SK-N-SH (cell line): ENCODE data around the gene MRPL9.

Experiments
- ELF1 ChIP-seq: IDR thresholded peaks from 2 replicates; pipeline ENCODE4 v1.4.0; 2012
- EZH2phosphoT487 ChIP-seq: fragments of 200-600 bp; sonication (generic); IDR thresholded peaks from 2 replicates; pipeline ENCODE4 v1.6.1; 2017; ENCODE audit warnings: low read depth, mixed run types, mild to moderate bottlenecking, antibody characterized with exemption, moderate library complexity, borderline replicate concordance
- FOSL2 ChIP-seq: IDR thresholded peaks from 2 replicates; pipeline ENCODE4 v1.4.0; 2012; ENCODE audit warnings: low read depth, mild to moderate bottlenecking, moderate library complexity, borderline replicate concordance
- FOXJ3 ChIP-seq: sonication (generic); formaldehyde crosslinking; IDR thresholded peaks from 2 replicates; pipeline ENCODE4 v1.5.1; 2020; ENCODE audit warnings: mild to moderate bottlenecking, missing genetic modification reagents
- POLR2AphosphoS5 ChIP-seq: IDR thresholded peaks from 2 replicates; pipeline ENCODE4 v1.6.1; 2012; ENCODE audit warnings: low read depth, low read length
- RAD21 ChIP-seq: IDR thresholded peaks from 2 replicates; pipeline ENCODE4 v1.6.1; 2012; ENCODE audit warnings: mild to moderate bottlenecking, low read length
- RFX5 ChIP-seq: IDR thresholded peaks from 2 replicates; pipeline ENCODE4 v1.6.1; 2012; ENCODE audit warnings: mild to moderate bottlenecking, improper control_type of control experiment, low read length
- TAF1 ChIP-seq: IDR thresholded peaks from 2 replicates; pipeline ENCODE4 v1.6.1; 2012; ENCODE audit warnings: low read depth, mild to moderate bottlenecking, low read length, moderate library complexity, borderline replicate concordance
- YY1 ChIP-seq: IDR thresholded peaks from 2 replicates; pipeline ENCODE4 v1.4.0; 2012; ENCODE audit warnings: low read depth, mild to moderate bottlenecking
- TF ChIP-seq, protein P1 (sequence below): fragments of 200-600 bp; sonication (generic); IDR thresholded peaks from 2 replicates; pipeline ENCODE4 v1.6.1; 2017; ENCODE audit warnings: antibody characterized with exemption, mild to moderate bottlenecking, moderate library complexity
- TF ChIP-seq, protein P2 (sequence below): fragments of 150-350 bp; IDR thresholded peaks from 2 replicates; pipeline ENCODE4 v1.6.1; 2017; ENCODE audit warnings: antibody characterized with exemption, low read length, low read depth, borderline replicate concordance
- TF ChIP-seq, protein P3 (sequence below): IDR thresholded peaks from 2 replicates; pipeline ENCODE4; 2012
- TF ChIP-seq, protein P4 (sequence below): IDR thresholded peaks from 2 replicates; pipeline ENCODE4 v1.4.0; 2012; ENCODE audit warnings: low read depth
- TF ChIP-seq, protein P5 (sequence below): IDR thresholded peaks from 2 replicates; pipeline ENCODE4 v1.4.0; 2012; ENCODE audit warnings: low read depth, borderline replicate concordance

DNA sequence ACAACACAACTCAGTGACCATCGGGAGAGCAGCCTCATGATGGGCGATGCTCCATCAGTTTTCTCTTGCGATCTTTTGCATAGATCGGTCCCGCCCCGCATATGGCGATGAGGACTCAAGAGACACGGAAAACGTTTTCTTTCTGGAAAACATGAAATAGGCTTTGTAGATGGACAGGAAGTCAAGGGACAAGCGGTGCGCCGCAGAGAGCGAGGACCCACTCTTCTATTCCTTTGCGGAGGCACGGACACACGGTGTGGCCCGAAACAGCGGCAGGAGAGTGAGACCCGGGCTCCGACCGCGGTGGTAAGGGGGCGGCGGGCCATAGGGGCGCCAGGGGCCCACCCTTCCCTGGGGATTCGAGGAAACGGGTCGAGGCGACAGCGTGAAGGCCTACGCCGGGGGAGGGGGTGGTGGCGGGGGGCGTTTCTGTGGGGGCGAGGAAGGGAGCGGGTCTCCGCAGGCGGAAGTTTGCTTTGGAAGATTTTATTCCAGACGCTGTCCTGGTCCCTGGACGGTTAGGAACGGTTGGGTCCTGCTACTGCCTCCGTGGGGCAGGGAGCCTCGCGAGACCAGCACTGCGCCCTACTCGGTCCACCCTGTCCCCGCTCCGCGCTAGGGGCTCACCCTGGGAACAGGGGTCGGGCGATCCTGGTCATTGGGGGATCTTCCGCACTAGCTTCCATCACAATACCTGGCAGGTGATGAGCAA, 27.8 kb upstream of the MRPL9 start:
- TF ChIP-seq, protein P1, sequence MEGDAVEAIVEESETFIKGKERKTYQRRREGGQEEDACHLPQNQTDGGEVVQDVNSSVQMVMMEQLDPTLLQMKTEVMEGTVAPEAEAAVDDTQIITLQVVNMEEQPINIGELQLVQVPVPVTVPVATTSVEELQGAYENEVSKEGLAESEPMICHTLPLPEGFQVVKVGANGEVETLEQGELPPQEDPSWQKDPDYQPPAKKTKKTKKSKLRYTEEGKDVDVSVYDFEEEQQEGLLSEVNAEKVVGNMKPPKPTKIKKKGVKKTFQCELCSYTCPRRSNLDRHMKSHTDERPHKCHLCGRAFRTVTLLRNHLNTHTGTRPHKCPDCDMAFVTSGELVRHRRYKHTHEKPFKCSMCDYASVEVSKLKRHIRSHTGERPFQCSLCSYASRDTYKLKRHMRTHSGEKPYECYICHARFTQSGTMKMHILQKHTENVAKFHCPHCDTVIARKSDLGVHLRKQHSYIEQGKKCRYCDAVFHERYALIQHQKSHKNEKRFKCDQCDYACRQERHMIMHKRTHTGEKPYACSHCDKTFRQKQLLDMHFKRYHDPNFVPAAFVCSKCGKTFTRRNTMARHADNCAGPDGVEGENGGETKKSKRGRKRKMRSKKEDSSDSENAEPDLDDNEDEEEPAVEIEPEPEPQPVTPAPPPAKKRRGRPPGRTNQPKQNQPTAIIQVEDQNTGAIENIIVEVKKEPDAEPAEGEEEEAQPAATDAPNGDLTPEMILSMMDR, result no peak
- TF ChIP-seq FOXJ3 (CRISPR knock-in tag), result no peak
- TF ChIP-seq POLR2AphosphoS5, result no peak
- TF ChIP-seq EZH2phosphoT487, result no peak
- TF ChIP-seq TAF1, result no peak
- TF ChIP-seq RFX5, result no peak
- TF ChIP-seq, protein P2, sequence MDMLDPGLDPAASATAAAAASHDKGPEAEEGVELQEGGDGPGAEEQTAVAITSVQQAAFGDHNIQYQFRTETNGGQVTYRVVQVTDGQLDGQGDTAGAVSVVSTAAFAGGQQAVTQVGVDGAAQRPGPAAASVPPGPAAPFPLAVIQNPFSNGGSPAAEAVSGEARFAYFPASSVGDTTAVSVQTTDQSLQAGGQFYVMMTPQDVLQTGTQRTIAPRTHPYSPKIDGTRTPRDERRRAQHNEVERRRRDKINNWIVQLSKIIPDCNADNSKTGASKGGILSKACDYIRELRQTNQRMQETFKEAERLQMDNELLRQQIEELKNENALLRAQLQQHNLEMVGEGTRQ, result no peak
- no peak for TF ChIP-seq YY1
- TF ChIP-seq, protein P3, sequence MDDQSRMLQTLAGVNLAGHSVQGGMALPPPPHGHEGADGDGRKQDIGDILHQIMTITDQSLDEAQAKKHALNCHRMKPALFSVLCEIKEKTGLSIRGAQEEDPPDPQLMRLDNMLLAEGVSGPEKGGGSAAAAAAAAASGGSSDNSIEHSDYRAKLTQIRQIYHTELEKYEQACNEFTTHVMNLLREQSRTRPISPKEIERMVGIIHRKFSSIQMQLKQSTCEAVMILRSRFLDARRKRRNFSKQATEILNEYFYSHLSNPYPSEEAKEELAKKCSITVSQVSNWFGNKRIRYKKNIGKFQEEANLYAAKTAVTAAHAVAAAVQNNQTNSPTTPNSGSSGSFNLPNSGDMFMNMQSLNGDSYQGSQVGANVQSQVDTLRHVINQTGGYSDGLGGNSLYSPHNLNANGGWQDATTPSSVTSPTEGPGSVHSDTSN, result no peak
- TF ChIP-seq ELF1, result no peak
- no peak for TF ChIP-seq FOSL2
- TF ChIP-seq, protein P4, sequence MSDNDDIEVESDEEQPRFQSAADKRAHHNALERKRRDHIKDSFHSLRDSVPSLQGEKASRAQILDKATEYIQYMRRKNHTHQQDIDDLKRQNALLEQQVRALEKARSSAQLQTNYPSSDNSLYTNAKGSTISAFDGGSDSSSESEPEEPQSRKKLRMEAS, result no peak
- TF ChIP-seq, protein P5, sequence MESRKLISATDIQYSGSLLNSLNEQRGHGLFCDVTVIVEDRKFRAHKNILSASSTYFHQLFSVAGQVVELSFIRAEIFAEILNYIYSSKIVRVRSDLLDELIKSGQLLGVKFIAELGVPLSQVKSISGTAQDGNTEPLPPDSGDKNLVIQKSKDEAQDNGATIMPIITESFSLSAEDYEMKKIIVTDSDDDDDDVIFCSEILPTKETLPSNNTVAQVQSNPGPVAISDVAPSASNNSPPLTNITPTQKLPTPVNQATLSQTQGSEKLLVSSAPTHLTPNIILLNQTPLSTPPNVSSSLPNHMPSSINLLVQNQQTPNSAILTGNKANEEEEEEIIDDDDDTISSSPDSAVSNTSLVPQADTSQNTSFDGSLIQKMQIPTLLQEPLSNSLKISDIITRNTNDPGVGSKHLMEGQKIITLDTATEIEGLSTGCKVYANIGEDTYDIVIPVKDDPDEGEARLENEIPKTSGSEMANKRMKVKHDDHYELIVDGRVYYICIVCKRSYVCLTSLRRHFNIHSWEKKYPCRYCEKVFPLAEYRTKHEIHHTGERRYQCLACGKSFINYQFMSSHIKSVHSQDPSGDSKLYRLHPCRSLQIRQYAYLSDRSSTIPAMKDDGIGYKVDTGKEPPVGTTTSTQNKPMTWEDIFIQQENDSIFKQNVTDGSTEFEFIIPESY, result no peak
- no peak for TF ChIP-seq RAD21
